GM12891 (cell line): Measurements from ENCODE around the gene RNF166.

Source experiments
- POLR2A ChIP-seq: IDR thresholded peaks from 2 replicates; pipeline ENCODE4 v1.6.1; 2011; ENCODE audit warnings: low read depth, low read length, control low read depth
- POLR2AphosphoS5 ChIP-seq: IDR thresholded peaks from 2 replicates; pipeline ENCODE4 v1.6.1; 2011; ENCODE audit warnings: low read depth, low read length, control low read depth
- TAF1 ChIP-seq: IDR thresholded peaks from 2 replicates; pipeline ENCODE4 v1.6.1; 2011; ENCODE audit warnings: low read depth, low read length, control low read depth

DNA sequence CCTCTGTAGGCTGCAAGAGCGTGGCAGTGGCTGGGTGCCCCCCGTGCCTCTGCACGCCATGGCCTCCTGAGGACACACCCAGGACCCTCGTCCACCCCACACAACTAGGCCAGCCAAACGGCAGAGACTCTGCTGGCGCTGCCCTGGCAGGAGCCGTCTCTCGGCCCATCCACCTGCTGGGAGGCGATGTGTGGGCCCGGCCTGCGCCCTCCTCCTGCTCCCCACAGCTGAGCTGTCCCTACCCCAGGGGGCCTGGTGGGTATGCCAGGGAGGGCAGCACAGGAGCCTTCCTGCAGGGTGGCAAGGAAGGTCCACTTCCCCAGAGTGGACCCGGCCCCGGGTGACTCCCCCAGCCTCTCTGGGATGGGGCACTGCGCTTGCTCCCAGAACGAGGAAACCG, 7.0 kb downstream of the RNF166 start:
- TF ChIP-seq POLR2AphosphoS5, result no peak
- no peak for TF ChIP-seq POLR2A
- no peak for TF ChIP-seq TAF1
